ENCODE measurements around the gene SAP30L.
A peak's percentile ranks its signal among the peaks of the same experiment; 100 is the strongest.

Gene SAP30L

DNA sequence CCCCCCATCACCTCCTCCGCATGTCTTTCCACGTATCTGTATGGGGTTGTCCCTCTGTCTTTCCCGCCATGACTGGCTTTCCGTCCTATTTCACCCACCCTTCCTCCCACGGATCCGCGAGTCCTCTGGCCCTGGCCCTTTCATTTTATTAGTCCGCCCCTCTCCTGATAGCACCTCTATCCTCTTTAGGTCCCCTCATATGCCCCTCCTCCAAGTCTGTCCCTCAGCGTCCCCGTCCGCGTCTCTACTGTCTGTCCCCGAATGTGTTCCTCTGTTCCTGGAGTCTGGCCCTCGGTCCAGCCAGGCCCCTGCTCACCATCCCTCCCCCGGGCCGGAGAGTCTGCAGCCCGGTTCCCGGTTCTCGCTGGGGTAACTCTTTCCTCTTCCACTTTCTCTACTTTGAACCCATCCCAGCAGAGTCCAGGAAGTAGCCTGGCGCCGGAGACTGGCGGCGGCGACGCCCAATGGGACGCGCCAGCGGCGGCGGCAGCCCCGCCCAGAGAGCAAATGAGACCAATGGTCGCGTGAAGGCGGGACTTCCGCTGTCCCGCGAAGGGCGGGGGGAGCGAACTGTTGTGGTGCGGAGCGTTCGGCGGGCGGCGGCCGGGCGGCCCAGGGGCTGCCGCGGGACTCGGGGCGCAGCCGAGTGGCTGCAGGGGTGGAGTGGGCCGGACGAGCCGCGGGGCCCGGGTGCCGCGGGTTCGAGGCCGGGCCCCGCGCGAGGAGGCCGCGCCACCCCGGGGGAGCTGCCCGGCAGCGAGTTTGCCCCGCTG is at the start of gene SAP30L:
TSS of gene SAP30L (plus strand) at position 576 of the 773 bp plus-strand sequence. CDS start 608 bp downstream, outside the sequence.
- no peak for TF ChIP-seq CTCF (IDR thresholded peaks at IDR 0.05; ENCODE audit: extremely low read depth, missing control alignments)
- DNase-seq (ENCODE audit: low spot score) = peak; percentile 100

GRCh38 chr5:154396128-154396527 is 49.7 kb upstream of the SAP30L start:
- no peak for TF ChIP-seq CTCF (IDR thresholded peaks at IDR 0.05; ENCODE audit: extremely low read depth, missing control alignments)
- no peak for DNase-seq (ENCODE audit: low spot score)

DNA sequence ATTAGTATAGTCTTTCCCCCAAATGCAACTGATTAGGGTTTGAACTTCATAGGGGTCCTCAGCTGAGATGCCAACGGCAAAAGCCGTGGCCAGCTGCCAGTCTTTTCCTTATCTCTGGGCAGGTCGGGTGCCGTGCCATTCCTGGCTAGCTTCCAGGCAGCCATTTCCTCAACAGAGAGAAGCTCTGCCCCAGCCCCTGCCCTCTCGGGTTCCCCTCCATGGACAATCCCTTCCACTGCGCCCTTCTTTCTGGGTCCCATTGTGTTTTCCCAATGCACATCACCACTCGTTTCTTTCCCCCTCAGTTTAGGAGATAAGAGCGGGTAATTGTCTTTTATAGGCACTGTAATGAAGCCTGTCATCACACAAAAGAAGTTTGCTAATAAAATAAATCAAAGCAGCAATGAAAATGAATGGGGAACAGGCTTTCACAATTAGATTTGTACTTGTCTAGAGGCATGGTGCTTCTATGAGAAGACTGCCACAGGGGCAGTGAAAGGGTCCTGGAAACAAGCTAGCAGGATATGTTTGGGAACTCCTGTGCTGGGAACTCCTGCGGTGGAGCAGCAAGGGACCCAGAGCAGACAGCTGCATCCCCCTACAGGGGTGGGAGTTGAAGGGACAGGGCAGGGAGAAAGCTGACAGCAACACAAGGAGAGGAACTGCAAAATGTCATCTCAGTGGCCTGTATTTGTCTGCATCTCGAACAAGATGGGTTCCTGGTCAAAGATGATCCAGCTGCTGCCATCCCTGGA is 48.0 kb upstream of the SAP30L start:
- TF ChIP-seq CTCF (IDR thresholded peaks at IDR 0.05; ENCODE audit: extremely low read depth, missing control alignments) = no peak
- DNase-seq (ENCODE audit: low spot score) = no peak

DNA sequence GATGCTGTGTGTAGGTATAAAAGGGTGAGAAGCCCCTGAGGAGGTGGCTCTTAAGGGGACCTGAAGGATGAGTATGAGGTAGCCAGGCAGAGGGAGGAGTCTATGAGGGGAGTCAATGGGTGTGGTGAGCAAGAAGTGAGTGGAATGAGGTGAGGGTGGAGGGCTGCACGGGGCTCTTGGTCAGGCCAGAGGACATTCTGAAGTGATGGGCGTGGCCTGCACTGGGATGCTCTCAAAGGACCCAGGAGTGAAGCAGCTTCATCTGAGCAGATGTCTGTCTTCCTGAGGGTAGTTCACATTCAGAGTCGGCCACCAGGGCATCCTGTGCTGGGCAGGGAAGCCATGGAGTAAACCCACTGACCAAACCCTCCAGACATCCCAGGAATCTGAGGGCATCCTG is 45.1 kb upstream of the SAP30L start:
- no peak for TF ChIP-seq CTCF (IDR thresholded peaks at IDR 0.05; ENCODE audit: extremely low read depth, missing control alignments)
- DNase-seq (ENCODE audit: low spot score) = no peak

DNA sequence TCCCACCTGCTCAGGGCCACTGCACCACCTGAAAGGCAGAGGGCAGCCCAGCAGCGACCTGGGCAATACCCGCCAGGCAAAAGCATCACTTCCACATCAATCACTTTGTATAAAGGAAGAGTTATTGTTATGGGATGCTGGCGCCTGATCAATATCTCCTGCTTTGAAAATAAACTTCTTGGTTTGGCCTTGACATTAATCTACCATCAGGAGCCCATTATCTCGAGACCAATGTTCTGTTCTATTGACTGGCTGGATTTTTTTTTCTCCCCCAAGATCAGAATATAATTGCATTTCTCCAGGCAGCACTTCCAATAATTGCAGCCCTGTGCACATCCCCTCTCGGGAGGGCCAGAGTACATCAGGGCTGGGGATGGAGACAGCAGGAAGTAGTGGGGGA is 44.4 kb upstream of the SAP30L start:
- no peak for TF ChIP-seq CTCF (IDR thresholded peaks at IDR 0.05; ENCODE audit: extremely low read depth, missing control alignments)
- no peak for DNase-seq (ENCODE audit: low spot score)

DNA sequence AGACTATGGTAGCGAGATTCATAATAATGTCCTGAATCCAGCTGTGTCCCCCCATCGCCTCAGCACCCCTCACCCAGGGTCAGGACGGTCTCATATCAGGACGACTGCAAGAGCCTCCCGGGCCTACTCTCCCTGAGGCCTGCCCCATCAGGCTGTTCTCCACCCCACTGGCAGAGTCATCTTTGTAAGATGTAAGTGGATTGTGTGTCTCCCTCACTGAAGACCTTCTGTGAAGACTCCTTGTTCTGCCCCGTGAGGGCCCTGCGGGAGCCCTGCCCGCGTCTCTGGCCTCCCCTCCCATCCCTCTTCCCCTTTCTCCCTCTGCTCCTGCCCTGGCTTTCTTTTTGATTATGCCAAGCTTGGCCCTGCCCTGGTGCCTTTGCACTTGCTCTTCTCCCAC is 43.9 kb upstream of the SAP30L start:
- no peak for TF ChIP-seq CTCF (IDR thresholded peaks at IDR 0.05; ENCODE audit: extremely low read depth, missing control alignments)
- no peak for DNase-seq (ENCODE audit: low spot score)

DNA sequence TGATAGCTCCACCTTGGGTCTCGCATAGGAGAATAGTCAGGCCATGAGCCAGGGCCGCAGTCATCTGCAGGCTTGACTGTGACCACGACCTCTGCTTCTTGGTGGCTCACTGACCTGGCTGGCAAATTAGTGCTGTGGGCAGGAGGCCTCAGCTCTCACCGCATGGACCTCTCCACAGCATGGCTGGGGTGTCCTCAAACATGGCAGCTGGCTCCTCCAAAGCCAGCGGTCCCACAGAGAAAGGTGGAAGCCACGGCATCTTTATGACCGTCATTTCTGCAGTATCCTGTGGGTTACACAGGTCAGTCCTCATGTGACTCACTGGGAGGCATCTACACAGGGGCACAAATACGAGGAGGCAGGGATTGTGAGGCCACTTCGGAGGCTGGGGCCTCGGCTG is 43.2 kb upstream of the SAP30L start:
- DNase-seq (ENCODE audit: low spot score) = no peak

More for the DNA sequence above, 43.2 kb upstream of the SAP30L start:
- no peak for TF ChIP-seq CTCF (IDR thresholded peaks at IDR 0.05; ENCODE audit: extremely low read depth, missing control alignments)

All from GM20000 (cell line).